ENCODE results near the gene FCN1.

Gene FCN1

GRCh38 chr9:134892820-134893420, 24.8 kb downstream of the FCN1 start:
- DNase-seq (ENCODE audit: low read depth in 2 of 3, low spot score in 1 of 3), result no peak

GRCh38 chr9:134892221-134892620, 25.5 kb downstream of the FCN1 start:
- no peak for DNase-seq (ENCODE audit: low read depth in 2 of 3, low spot score in 1 of 3)

- no peak for DNase-seq (ENCODE audit: low read depth in 2 of 3, low spot score in 1 of 3)
Observed at GRCh38 chr9:134891713-134892112, 26.0 kb downstream of the FCN1 start.

- no peak for DNase-seq (ENCODE audit: low read depth in 2 of 3, low spot score in 1 of 3)
Observed at GRCh38 chr9:134891053-134891452, 26.7 kb downstream of the FCN1 start.

- no peak for DNase-seq (ENCODE audit: low read depth in 2 of 3, low spot score in 1 of 3)
Observed at GRCh38 chr9:134890155-134890495, 27.6 kb downstream of the FCN1 start.

GRCh38 chr9:134889386-134890154, 28.1 kb downstream of the FCN1 start:
- no peak for DNase-seq (ENCODE audit: low read depth in 2 of 3, low spot score in 1 of 3)

- no peak for DNase-seq (ENCODE audit: low read depth in 2 of 3, low spot score in 1 of 3)
Observed at GRCh38 chr9:134888603-134889190, 29.0 kb downstream of the FCN1 start.

- DNase-seq (ENCODE audit: low read depth in 2 of 3, low spot score in 1 of 3), result no peak
Observed at GRCh38 chr9:134887686-134888602, 29.8 kb downstream of the FCN1 start.

GRCh38 chr9:134887219-134887618, 30.5 kb downstream of the FCN1 start:
- no peak for DNase-seq (ENCODE audit: low read depth in 2 of 3, low spot score in 1 of 3)

- DNase-seq (ENCODE audit: low read depth in 2 of 3, low spot score in 1 of 3), result no peak
Observed at GRCh38 chr9:134886413-134886913, 31.2 kb downstream of the FCN1 start.

GRCh38 chr9:134885679-134886412, 31.9 kb downstream of the FCN1 start:
- no peak for DNase-seq (ENCODE audit: low read depth in 2 of 3, low spot score in 1 of 3)

GRCh38 chr9:134885001-134885678, 32.6 kb downstream of the FCN1 start:
- DNase-seq (ENCODE audit: low read depth in 2 of 3, low spot score in 1 of 3), result no peak

- no peak for DNase-seq (ENCODE audit: low read depth in 2 of 3, low spot score in 1 of 3)
Observed at GRCh38 chr9:134884492-134884891, 33.2 kb downstream of the FCN1 start.

GRCh38 chr9:134883040-134883782, 34.5 kb downstream of the FCN1 start:
- no peak for DNase-seq (ENCODE audit: low read depth in 2 of 3, low spot score in 1 of 3)

- DNase-seq (ENCODE audit: low read depth in 2 of 3, low spot score in 1 of 3), result no peak
Observed at GRCh38 chr9:134882204-134882785, 35.4 kb downstream of the FCN1 start.

- DNase-seq (ENCODE audit: low read depth in 2 of 3, low spot score in 1 of 3), result no peak
Observed at GRCh38 chr9:134881313-134881670, 36.4 kb downstream of the FCN1 start.

- no peak for DNase-seq (ENCODE audit: low read depth in 2 of 3, low spot score in 1 of 3)
Observed at GRCh38 chr9:134880484-134881312, 37.0 kb downstream of the FCN1 start, which contains the start of gene FCN2. TSS of gene FCN2 (plus strand) at chr9:134880810. CDS start at chr9:134880822, 12 bp downstream.

Measured in stimulated activated CD4-positive, alpha-beta T cell treated with anti-CD3 and anti-CD28 coated beads, Interleukin-12 subunit alpha, Interleukin-12 subunit beta, amount 100 ng/mL, for 48 hours (primary cell).